AG09319 (cell line): ENCODE measurements around the gene NTPCR.

Experiments used
- DNase-seq: peaks from one replicate; pipeline ENCODE4 v3.0.0-alpha.2; 2010; ENCODE audit warnings: low read depth; ENCODE audit errors: extremely low read depth
- TF ChIP-seq, protein P1 (sequence below): IDR thresholded peaks from 2 replicates; pipeline ENCODE4 v1.5.1; 2011; ENCODE audit warnings: low read depth, mild to moderate bottlenecking, inconsistent platforms, low read length, moderate library complexity

Gene NTPCR

DNA sequence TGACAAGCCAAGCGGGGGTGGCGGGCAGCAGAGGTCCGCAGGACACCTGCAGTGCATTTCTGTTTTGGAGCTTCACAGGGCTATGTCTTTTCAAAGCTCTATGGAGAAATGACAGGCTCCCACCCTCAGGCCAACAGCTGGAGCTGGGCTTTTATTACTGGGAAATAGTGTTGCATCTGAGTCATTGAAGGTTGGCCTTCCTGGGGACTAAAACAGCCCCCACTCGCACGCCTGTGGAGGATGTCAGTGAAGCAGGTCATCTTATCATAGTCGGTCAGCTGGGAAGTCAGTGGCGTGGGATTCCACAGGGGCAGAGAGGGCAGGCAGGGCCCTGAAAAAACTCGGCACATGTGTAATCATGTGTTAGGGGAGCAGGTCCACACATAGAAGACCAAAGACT lies 55.3 kb downstream of the NTPCR start:
- no peak for DNase-seq
- TF ChIP-seq, protein P1, sequence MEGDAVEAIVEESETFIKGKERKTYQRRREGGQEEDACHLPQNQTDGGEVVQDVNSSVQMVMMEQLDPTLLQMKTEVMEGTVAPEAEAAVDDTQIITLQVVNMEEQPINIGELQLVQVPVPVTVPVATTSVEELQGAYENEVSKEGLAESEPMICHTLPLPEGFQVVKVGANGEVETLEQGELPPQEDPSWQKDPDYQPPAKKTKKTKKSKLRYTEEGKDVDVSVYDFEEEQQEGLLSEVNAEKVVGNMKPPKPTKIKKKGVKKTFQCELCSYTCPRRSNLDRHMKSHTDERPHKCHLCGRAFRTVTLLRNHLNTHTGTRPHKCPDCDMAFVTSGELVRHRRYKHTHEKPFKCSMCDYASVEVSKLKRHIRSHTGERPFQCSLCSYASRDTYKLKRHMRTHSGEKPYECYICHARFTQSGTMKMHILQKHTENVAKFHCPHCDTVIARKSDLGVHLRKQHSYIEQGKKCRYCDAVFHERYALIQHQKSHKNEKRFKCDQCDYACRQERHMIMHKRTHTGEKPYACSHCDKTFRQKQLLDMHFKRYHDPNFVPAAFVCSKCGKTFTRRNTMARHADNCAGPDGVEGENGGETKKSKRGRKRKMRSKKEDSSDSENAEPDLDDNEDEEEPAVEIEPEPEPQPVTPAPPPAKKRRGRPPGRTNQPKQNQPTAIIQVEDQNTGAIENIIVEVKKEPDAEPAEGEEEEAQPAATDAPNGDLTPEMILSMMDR = no peak

DNA sequence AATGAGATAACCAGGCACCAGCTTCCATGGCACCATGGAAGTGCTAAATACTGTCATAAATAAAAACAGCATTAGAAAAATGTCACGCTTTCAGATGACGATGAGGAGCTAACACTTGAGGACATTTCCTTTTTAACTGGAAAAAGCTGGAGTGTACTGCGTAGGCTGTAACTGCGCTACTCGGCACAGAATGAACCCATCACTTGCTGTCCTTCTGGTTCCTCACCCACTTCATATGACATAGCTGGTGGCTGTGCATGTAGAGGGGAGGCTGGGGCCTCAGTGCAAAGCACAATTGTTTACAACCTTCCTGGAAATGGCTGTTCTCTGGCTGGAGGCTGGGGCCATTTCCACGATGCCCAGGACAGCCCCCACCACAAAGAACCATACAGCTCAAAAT lies 55.7 kb downstream of the NTPCR start:
- TF ChIP-seq, protein P1 = no peak
- DNase-seq = no peak

DNA sequence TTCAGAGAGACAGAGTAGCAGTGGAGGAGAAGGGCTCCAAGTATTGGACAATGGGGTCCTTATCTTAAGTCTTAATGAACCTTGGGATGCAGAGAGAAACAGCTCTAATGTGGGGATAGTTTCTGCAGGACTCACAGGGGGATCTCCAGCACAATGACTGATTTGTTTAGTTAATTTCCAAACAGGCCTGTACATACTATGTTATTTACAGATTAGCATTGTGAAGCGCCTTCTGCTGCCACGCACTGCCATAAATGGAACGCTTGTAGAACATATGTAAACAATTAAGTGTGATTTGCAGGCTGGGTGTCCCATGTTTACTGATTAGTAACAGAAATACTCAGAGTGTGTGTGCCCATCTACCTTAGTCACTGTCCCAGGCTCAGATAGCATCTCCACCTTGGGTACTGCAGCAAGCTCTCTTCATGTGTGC lies 56.1 kb downstream of the NTPCR start:
- TF ChIP-seq, protein P1 = no peak
- no peak for DNase-seq

DNA sequence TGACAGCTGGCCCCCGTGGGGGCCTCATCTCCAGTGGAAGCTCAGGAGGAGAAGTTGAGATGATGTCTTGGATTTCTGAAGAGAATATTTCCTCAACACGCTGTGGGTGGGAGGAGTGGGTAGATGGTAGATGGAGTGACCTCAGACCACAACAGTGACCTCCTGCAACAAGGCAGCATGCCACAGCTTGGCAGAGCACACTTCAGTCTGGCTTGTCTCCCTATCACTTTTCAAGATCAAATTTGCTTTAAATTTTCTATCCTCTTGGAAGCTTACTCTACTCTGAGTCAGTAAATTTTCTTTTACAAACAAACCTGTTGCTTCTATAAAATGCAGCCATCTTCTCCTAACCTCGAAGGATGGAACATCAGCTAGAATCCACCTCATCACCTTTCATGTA lies 59.7 kb downstream of the NTPCR start:
- no peak for DNase-seq
- TF ChIP-seq, protein P1 = no peak

DNA sequence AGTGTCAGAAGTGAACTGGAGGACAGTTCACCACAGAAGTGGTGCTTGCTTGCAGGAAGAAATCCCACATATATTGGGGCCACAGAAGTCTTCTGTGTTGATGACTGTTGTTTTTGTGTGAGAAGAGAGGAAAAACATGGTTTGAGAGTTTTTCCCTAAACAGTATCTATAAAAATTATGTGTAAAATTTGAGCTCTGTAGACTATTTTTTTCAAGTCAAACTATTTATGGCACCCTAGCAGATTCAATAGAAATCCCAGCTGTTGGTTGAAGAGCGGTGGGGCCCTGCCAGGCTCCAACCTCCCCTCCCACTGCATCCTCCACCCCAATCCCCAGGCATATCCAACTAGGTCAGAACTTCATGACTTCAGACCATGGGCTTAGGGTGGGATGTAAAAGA lies 61.6 kb downstream of the NTPCR start:
- DNase-seq = no peak
- TF ChIP-seq, protein P1 = no peak

DNA sequence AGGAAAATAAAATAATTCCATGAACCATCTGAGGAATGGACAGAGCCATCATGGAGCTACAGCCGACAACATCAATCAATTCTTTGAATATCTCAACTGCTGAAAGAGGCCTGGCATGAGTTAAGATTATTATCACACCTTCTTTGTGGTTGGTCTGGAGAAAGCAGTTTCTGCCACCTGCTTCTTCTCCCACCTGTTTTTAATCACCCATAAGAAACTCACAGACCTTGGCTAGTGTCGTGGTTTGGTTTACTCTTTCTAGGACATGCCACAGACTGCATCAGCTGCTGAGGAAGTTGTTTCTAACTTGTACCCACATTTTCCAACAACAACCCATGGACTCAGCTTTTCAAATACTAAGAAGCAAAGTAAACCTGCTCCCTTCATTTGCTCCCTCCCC lies 65.6 kb downstream of the NTPCR start:
- TF ChIP-seq, protein P1 = no peak
- no peak for DNase-seq

DNA sequence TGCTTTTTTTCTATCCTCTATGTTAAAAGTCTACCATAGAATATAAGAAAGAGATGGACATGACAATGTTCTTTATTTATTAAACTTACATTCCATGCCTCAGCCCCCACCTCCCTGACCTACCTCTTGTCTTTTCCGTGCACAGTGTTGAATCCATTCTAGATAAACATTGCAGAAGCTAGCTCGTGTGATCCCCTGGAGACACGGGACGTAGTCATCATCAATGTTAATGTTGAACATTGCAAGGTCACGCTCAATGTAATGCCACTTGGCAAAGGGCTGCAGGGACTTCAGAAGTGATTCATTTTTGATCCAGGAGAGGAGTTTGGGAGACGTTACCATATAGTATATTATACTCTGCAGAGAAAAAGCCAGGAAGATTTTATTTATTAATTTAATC lies 66.4 kb downstream of the NTPCR start:
- no peak for DNase-seq
- TF ChIP-seq, protein P1 = no peak

DNA sequence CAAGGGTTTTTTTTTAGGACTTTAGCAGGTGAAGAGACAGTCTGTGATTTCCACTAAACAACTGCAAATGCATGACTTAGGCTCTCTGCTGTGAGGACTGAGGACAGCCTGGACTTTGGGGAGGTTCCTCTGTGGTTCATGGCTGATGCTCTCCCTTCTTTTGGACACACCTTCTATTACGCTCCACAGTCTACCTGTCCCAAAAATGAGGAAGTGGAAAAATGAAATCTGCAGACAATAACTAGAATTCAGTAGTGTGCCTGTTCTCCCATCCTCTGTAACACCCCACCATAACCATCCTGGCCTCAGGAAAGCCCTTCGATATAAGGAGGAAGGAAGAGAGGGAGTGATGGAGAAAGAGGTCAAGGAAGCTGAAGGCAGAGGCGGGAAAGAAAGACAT lies 68.7 kb downstream of the NTPCR start:
- DNase-seq = no peak

More for the DNA sequence above, 68.7 kb downstream of the NTPCR start:
- TF ChIP-seq, protein P1 = no peak
